Peyer's patch (tissue), 4 donors: ENCODE results near the gene AEBP2.

Experiments
- POLR2A ChIP-seq, 2 donors: fragments of 450-650 bp; IDR thresholded peaks; one replicate each; pipeline ENCODE4 v1.5.1; 2017; ENCODE audit warnings: antibody characterized with exemption in 2 of 2, mild to moderate bottlenecking in 2 of 2, moderate library complexity in 2 of 2
- TF ChIP-seq, protein P1 (sequence below), 6 experiments: fragments of 450-650 bp in 4 of 6; fragments of 200-600 bp in 2 of 6; sonication (generic) in 1 of 6; IDR thresholded peaks; one replicate each; pipeline ENCODE4 v1.5.1; 2017 to 2019; ENCODE audit warnings: antibody characterized with exemption in 6 of 6, mild to moderate bottlenecking in 3 of 6, moderate library complexity in 1 of 6

DNA sequence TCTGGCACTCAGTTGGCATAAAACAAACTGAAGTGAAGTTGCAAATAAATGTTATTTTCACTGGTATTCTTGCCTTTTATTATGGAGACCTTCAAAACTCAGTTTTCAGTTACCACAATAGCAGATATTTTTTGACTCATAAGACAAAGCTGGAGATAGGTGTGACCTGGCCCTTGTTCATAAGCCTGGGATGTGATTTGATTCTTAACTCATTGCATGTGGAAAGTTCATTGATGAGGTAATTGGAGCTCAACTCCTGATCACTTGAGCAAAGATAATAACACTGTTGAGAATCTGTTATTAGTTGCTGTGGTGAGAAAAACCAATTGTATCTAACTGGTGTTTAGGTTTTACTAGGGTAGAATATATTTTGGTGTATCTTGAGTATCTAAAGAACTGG lies 105.1 kb downstream of the AEBP2 start:
- TF ChIP-seq POLR2A (IDR thresholded peaks at IDR 0.05): no peak
- TF ChIP-seq, protein P1, sequence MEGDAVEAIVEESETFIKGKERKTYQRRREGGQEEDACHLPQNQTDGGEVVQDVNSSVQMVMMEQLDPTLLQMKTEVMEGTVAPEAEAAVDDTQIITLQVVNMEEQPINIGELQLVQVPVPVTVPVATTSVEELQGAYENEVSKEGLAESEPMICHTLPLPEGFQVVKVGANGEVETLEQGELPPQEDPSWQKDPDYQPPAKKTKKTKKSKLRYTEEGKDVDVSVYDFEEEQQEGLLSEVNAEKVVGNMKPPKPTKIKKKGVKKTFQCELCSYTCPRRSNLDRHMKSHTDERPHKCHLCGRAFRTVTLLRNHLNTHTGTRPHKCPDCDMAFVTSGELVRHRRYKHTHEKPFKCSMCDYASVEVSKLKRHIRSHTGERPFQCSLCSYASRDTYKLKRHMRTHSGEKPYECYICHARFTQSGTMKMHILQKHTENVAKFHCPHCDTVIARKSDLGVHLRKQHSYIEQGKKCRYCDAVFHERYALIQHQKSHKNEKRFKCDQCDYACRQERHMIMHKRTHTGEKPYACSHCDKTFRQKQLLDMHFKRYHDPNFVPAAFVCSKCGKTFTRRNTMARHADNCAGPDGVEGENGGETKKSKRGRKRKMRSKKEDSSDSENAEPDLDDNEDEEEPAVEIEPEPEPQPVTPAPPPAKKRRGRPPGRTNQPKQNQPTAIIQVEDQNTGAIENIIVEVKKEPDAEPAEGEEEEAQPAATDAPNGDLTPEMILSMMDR (IDR thresholded peaks at IDR 0.05): no peak
